ENCODE results near the gene VSTM4.

GRCh38 chr10:49143249-49143648, 27.9 kb upstream of the VSTM4 start:
- no peak for TF ChIP-seq CTCF (IDR thresholded peaks at IDR 0.05)
- no peak for TF ChIP-seq POLR2AphosphoS5 (IDR thresholded peaks at IDR 0.05; ENCODE audit: low read depth, low read length)
- no peak for TF ChIP-seq REST (IDR thresholded peaks at IDR 0.05; ENCODE audit: insufficient read depth in 1 of 2, low read depth in 2 of 2, low read length in 1 of 2)
